ENCODE measurements around the gene RNF223.

- no peak for TF ChIP-seq FOXA1 (IDR thresholded peaks at IDR 0.05)
- TF ChIP-seq L3MBTL2 (conservative IDR thresholded peaks at IDR 0.05): no peak
- no peak for TF ChIP-seq TARDBP (IDR thresholded peaks at IDR 0.05)
- TF ChIP-seq NFRKB (IDR thresholded peaks at IDR 0.05): no peak
- no peak for TF ChIP-seq SP1 (IDR thresholded peaks at IDR 0.05)
- no peak for TF ChIP-seq FOXK2 (IDR thresholded peaks at IDR 0.05)
- TF ChIP-seq PKNOX1 (IDR thresholded peaks at IDR 0.05): no peak
- no peak for TF ChIP-seq BHLHE40 (IDR thresholded peaks at IDR 0.05; ENCODE audit: borderline replicate concordance)
- TF ChIP-seq HDGF (IDR thresholded peaks at IDR 0.05; ENCODE audit: borderline replicate concordance): no peak
- no peak for TF ChIP-seq SUZ12 (IDR thresholded peaks at IDR 0.05)
- TF ChIP-seq ZNF384 (IDR thresholded peaks at IDR 0.05): no peak
- no peak for TF ChIP-seq FOXM1 (IDR thresholded peaks at IDR 0.05; ENCODE audit: borderline replicate concordance)
These were observed 22.8 kb downstream of the RNF223 start for GRCh38 chr1:1051127-1051810.

Data from HEK293T (cell line).